ENCODE data around the gene PLXNA4. TPM values are rescaled to one million over a fixed set of nuclear protein-coding genes. Genes with fewer than 3 reads are reported as not detected.

PLXNA4 gene
- total RNA-seq, 1 donor from 2014 or later = 0.38 TPM

DNA sequence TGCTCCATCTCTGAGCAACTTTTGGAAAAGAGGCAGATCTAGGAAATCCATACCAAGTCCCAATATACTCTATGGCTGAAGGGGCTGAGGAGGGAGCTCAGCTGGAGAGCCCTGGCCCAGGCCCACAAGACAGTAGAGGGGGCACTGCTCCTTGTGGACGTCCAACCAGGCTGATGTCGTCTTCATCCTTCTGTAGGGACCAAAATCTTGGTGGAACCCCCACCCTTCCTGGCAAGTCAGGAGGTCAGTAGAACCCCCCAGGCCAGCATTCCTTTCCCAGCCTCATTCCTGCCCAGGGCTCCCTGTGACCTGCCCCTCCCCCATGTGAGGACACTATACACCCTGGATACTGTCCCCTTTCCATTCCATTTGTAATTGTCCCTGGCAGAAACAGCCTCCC is 152.0 kb downstream of the PLXNA4 start:
- peak; percentile 13 for ATAC-seq

DNA sequence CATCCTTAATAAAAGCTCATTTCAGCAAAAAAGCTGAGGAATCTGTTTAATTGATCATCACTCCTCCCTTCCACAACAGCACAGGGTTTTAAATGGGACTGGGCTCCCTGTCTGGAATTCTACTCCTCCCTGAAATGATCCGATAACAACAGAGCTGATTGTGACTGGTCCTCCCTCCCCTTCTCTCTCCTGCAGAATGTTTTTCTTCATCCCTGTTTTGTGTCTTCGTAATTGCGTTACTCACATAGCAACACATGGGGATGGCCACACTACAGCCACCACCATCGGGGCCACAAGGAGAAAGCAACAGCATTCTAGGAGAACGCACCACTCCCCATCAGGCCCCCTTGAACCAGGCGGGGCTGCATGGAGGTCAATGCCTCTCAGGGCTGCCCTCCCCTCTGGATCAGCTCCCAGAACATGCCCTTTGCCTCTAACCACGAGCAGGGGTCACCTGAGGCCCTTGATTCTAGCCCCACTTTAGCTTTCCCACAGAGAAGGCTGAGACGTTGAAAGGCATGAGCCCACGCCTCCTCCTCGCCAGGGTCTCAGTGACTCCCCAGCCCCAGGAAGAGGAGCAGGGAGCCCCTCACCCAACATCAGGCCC is 152.6 kb downstream of the PLXNA4 start:
- ATAC-seq (peak; percentile 89), DNase-seq (ENCODE audit: low spot score) (peak; percentile 79)

More for the DNA sequence above, 152.0 kb downstream of the PLXNA4 start:
- no peak for DNase-seq (ENCODE audit: low spot score)

DNA sequence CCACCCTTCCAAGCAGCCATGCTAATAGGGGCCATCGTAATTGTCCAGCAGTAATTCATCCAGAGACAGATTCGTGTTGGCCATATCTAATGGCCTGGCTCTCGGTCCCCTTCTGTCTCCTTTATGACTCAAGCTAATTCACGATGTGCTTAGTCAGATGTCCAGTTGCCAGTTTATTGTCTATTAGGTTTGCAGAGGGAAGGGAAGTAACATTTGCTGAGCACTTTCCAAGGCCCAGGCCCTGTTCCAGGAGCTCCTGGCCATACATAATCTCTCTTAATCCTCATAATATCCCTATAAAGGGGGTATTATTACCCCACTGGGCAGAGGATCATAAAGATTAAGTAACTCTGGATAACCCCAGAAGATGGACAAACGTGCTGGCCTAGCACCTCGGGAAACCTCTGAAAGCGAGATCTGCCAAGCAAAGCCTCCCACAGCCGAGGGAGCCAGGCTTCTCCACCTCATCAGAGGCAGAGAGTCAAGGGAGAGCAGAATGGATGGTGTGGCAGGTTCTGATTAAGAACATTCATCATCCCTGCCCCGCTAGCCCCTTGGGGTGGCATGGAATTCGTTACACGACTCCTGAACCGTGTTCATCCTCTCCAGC is 153.7 kb downstream of the PLXNA4 start:
- DNase-seq (ENCODE audit: low spot score) (no peak), ATAC-seq (no peak)

DNA sequence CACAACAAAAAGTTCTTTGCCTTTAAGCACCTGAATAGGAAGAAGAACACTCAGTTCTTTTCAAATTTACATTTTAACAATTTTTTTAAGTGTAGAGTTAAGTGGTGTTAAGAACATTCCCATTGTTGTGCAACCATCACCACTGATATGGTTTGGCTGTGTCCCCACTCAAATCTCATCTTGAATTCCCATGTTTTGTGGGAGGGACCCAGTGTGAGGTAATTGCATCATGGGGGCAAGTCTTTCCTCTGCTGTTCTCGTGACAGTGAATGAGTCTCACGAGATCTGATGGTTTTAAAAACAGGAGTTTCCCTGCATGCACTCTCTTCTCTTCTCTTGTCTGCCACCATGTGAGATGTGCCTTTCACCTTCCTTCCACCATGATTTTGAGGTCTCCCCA is 155.7 kb downstream of the PLXNA4 start:
- no peak for ATAC-seq
- no peak for DNase-seq (ENCODE audit: low spot score)

DNA sequence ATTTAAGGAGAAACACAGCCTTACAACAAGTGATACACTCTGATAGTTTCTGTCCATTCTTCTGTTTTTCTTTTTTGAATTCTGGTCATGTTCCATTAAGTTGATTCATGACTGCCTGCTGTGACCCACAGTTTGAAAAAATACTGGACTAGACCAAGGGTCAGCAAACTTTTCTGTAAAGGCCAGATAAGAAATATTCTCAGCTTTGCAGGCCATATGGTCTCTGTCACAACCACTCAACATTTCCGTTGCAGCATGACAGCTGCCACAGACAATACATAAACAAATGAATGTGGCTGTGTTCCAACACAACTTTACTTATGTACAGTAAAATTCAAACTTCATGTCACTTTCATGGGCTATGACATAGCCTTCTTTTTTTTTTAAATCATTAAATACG is 156.7 kb downstream of the PLXNA4 start:
- DNase-seq (ENCODE audit: low spot score) (no peak), ATAC-seq (no peak)

DNA sequence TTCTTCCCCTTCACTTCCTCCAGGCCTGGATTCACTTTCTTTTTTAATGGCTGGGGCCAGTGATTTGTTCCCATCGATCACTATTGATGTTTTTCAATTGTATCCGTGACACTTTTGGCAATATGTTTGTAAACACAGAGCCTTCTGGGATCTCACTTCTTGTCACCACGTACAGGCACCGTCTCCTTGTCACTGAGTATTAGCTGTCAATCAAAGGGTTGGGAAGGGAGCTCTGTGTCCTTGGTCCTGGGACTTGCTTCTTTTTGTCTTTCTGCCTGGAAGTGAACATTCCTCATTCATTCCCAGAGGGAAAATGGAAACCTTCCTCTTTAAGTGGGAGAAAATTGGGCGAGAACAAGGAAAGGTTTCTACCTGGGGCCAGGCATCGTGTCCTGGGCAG is 157.4 kb downstream of the PLXNA4 start:
- ATAC-seq (no peak), DNase-seq (ENCODE audit: low spot score) (no peak)

DNA sequence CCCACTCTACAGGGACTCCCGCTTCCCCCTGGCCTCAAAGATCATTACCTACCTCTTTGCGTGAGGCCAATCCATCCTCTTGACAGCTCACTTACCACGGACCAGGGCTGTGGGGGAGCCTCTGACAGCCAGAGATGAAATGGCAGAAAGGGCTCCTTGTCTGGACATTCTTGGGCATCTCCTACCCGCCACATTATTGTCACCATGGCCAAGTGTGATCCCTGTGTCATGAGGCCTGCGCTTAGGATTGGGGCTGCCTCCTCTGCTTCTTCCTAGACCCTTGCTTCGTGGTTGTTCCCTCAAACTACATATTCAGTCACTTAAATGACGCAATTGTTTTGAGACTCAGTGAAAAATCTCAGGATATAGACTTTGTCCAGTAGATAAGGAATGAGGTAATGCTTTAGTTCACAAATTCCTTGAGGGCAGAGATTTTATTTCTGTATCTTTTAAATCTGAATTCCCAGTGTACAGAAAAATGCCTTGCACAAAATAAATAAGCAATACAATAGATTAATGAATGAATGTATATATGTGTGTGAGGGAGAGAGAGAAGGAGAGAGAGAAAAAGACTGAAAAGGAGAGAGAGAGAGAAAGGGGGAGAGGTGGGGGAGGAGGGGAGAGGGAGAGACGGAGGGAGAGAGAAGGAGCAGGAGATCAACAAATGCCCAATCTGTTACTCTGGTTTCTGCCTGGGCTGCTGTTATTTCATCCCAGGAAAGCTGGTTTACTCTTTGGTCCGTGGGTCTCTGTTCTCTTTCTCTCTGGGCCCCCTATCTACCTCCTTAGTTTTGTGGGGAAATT is 159.0 kb downstream of the PLXNA4 start:
- DNase-seq (ENCODE audit: low spot score) (no peak), ATAC-seq (no peak)

DNA sequence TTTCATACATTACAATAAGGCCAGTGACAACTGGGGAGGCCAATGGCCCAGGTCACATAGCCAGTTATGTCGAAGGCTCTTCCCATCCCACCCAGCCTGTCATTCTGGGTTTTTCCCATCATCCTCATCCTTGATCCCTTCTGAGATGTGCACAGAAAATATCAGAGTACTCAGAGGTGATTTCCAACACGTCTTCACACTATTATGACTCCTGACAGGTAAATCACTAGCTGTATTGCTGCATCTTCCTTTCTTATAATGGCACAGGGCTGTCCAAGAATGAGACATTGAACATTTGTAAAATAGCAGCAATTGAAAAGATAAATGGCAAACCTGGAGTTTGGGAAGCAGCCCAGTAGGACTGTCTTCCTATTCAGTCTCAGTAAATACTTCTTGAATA is 159.9 kb downstream of the PLXNA4 start:
- DNase-seq (ENCODE audit: low spot score) (no peak), ATAC-seq (no peak)

DNA sequence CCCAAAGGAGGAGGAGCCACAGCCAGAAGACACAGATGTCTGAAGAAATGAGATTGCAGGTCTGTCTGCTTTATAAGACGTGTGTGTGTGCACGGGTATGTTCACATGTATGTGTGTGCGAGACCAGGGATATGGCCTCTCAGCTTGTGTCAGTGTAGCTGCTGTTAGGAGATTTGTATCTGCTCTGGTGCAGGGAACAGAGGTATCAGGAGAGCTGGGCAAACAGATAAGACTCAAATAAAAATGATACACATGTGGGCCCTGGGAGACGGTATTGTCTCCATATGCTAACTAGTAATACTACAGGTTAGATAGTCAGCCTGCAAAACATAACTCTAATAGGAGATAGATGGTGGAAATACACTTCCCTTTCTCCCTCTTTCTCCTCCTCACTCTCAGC is 161.0 kb downstream of the PLXNA4 start:
- DNase-seq (ENCODE audit: low spot score) (no peak), ATAC-seq (no peak)

DNA sequence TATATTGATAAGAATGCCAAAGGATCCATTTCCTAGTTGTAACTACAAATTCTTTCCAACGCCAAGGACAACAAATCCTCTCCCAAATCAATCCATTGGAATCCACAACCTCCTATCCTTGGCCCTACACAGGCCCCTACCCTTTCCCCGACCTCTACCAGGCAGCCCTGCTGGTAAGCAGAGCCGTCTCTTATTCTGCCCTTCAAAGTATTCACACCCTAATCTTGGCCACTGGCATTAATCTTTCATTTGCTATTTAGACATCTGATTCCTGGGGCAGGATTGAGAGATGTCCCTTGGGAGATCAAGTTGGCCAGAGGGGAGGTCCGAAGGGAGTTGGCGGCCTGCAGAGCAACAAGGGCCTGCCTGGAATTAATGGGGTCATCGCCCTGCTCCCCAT is 161.4 kb downstream of the PLXNA4 start:
- DNase-seq (ENCODE audit: low spot score) = no peak
- ATAC-seq = no peak

DNA sequence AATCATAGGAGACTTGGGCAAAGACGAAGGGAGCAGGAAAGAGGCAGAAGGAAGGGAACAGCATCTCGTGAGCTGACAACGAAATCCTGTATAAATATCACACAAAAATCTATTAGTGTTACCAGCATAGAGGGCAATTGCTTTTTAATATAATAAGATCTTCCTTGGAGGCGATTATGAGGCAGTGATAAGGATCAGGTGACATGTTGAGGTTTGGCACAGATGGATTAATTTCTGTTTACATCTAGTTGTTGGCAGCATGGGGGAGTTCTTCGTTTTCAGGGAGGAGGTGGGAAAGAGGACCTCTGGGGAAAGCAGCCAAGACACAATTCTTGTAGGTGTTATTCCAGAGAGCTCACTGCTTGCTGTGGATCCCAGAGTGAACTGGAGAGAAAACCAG is 163.8 kb downstream of the PLXNA4 start:
- no peak for ATAC-seq

DNA sequence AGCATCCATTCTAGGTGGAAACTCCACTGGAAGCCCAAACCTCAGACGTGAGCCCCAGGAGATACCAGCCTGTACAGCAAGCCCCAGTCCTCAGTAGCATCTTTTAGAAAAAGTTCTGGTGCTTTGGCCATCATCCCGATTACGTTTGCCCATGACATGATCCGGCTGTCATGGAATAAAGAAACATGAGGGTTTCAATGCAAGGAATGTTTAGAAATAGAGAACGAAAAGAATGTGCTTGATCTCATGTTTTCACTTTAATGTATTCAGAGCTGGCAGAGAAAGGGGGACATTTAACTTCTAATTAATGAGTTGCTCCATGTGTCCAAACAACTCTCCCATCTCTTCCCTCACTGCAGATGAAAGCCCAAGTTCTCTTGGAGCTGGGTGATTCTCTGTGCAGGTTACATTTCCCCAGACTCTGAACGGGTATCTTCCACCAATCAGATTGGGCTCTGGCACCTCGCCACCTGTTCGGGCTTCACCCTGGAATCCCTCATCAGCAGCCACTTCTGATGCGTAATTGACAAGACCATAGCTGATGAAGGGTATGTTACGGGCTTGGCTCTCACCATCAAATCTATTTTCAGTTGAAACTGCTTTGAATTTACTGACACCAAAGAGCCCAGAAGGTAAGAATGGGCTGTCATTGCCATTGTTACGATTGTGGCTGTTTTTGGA is 165.3 kb downstream of the PLXNA4 start:
- ATAC-seq (no peak), DNase-seq (ENCODE audit: low spot score) (no peak)

More for the DNA sequence above, 163.8 kb downstream of the PLXNA4 start:
- no peak for DNase-seq (ENCODE audit: low spot score)

DNA sequence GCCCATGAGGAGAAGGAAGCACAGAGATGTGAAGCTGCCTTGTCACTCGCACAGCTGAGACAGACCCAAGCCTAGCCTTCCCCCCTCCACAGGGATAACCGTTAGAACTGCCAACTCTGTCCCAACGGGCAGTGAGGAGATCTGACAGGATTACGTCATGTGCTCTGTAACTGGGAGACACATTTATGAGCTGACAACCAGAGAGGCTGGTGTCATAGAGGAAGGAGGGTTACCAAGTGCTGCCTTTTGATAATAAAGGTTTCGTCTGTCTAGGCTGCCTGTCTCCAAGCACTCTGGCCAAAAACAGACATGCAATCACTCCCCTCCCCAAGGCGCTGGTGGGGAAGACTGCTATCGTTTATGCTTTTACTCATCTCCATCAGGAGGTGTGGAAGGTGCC is 165.9 kb downstream of the PLXNA4 start:
- ATAC-seq = no peak
- no peak for DNase-seq (ENCODE audit: low spot score)

DNA sequence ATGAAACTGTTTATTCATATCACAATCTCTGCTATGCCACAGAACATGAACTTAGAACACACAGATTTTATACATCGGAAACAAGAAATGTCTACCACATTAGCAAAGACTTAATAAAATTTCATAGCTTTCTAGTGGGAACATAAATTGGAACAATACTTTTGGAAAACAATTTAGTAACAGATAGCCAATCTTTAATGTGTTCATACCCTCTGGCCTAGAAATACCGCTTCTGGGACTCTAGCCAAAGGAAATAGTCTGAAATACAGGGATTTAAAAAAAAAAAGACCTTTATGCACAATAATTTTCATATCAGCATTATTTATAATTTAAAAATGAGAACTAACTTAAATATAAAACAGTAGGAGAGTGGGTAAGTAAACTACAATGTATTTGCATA is 168.5 kb downstream of the PLXNA4 start:
- DNase-seq (ENCODE audit: low spot score) = no peak
- ATAC-seq = no peak

DNA sequence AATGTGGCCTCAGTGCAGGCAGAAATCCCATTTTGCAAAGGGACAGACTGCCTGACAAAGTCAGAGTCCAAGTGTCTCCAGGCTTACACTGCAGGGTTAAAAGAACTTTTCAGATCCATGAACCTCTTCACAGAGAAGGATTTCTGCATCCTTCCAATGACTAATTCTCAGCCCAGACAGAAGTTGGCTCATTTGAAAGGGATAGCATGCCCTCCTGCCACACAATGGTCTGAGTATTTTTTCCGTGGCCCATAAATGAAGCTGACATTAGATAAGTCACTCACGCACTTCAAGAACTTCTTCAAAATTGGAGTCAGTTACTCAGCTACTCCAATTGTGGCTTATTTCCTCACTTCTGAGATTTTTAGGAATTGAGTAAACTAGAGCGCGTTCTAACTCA is 170.2 kb downstream of the PLXNA4 start:
- DNase-seq (ENCODE audit: low spot score) = no peak
- ATAC-seq = no peak

DNA sequence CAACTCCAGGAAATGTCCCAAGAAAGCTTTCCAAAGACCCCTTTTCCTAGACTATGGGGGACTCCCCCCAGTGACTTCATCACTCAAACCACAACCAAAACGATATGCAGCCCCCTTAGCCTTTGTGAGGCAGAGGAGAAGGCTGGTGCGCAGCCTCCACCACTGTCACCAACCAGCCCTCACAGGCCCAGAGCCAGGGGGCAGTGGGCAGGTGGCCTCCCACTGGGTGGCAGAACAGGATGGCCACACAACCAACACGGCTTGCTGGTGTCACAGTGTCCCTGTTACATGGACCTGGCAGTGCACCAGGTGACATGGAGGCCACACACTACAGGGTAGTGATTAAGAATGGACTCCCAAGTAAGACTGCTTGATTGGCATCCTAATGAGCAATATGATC is 172.0 kb downstream of the PLXNA4 start:
- DNase-seq (ENCODE audit: low spot score) (no peak), ATAC-seq (no peak)

DNA sequence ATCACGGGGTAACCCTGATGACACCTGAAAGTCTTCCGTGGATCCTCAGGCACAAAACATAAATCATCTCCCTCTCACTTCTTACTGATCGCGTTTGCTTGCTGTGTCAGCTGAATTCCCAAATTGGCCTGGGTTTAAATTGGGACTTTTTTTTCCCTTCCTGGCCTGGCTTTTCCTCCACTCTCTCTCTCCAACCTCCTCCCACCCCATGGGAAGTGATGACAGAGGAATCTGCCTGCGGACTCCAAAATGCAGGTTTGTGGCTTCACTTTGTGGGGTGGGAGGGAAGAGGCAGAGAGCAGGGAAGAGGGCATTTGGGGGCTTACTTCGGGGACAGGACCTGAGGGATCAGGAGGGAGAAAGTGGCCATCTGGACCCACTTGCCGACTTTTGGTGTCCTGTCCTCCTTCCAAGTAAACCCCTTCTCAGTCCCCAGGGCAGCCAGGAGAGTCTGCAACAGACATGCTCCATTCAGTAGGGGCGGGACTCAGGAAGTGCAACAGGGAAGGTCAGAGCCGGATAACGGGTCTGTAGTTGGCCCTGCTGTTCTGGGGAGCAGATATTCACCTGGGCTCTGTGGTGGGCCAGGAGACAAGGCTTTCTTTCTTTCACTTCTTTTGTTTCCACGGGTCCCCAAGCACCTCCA is 172.7 kb downstream of the PLXNA4 start:
- DNase-seq (ENCODE audit: low spot score) (no peak), ATAC-seq (no peak)

DNA sequence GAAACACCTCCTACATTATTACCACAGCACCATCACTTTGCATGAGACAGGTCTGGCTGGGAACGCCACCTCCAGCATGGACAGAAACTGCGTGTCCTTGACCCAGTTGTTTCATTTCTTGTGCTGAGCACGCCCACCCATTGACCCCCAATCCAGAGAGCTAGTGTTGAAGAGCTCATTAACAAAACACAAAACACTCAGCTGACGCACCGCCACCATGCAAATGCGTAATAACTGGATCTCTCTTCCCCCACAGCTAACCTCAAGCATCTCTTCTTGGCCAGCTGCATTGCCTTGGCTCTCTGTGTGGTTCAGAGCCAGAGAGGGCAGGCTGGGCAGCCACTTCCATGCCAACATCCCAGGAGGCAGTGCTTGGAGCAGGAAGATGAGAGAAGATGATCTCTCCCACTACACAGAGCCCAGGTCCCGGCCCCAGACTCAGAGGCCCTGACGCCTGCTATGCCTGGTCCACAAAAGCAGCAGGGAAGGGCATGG is 173.5 kb downstream of the PLXNA4 start:
- ATAC-seq = no peak
- no peak for DNase-seq (ENCODE audit: low spot score)

DNA sequence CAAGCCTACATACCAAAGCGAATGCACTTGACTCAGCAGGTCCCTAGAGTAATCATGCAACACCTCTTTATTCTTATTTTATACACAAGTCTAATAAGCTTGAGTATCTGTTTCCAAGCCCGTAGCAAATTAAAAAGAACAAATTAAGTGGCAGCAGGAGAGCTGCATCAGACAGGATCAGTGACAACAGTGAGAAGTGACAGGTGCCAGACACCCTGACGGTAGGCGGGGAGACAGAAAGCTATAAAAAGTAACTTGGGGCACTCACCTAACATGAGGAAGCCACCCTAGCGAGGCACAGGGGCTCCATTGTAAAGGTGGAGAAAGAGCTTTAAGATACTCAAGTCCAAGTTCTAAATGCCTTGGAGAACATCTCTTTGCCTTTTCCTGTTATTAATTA is 174.2 kb downstream of the PLXNA4 start:
- no peak for DNase-seq (ENCODE audit: low spot score)
- ATAC-seq = no peak

DNA sequence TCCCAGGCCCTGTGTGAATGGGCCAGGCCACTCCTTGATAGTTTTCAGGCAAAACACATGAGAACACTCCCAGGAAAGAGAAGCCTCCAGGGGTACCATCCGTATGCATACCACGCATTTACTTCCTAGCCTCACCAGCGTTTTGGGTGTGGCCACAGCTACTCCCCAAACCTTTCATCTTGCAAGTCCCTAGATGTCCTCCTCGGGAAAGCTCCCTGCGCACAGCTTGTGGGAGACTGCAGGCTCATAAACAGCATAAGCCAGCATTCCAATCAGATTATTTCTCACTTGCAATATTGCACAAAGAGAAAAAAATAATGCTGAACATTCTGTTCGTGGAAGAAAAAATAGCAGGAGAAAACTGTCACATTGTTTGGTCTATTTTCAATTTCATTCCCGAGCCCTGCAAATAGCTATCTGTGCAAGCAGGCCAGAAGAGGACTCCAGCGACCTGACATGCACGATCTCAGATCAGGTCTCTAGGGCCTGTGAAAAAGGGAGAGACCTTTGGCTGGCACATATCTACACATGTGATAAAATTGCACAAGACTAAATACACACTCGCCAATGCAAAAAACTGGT is 175.6 kb downstream of the PLXNA4 start:
- DNase-seq (ENCODE audit: low spot score) (peak; percentile 57), ATAC-seq (peak; percentile 95)

DNA sequence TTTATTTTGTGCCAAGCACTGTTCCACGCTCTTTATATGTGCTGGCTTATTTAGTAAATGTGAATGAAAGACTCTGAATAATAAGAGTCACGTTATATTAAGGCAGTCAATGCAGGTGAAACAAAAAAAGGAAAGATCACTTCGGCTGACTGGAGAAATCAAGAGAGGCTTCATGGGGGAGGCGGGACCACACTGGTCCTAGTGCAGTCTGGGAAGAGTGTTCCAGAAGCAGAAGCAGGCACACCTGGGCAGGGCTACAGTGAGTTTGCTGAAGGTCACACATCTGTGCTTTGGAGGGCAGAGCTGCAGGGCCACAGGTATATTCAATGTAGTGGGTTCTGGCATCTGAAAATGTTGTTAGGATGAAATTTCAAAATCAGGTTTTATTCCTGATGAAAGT is 176.9 kb downstream of the PLXNA4 start:
- no peak for ATAC-seq
- DNase-seq (ENCODE audit: low spot score) = no peak
